Measurements from ENCODE around the gene TMEM45A.
"Not testable (repeated sequence)": the region's sequence is repeated elsewhere in the genome, so short reads cannot be mapped to it uniquely, and the experiment has no call there.

Gene TMEM45A

DNA sequence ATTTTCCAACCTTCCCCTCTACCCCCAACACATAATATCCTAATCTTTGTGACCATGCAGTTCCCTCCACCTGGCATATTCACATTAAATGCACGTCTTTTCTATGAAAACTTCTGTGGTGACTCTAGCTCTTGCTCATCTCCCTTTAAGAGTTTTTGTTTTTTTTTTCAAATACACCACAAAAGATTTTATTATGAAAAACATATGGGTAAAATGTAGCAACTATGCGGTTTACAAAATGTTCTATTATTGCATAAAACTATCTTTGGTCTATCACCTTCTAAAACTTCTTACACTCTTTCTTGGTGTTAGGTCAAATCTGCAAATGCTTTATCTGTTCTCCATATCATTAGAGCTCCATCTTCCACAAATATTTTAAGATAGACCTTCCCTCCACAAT lies 78.4 kb downstream of the TMEM45A start:
- H3K4me3 ChIP-seq (ENCODE audit: low read length) = no peak overlapping the region
- DNase-seq (ENCODE audit: low read depth) = no peak
- no peak for TF ChIP-seq CTCF (IDR thresholded peaks at IDR 0.05; ENCODE audit: insufficient read depth, low read depth, low read length, missing control alignments)

GRCh38 chr3:100574536-100574935 lies 82.1 kb downstream of the TMEM45A start:
- H3K4me3 ChIP-seq (ENCODE audit: low read length) = no peak overlapping the region
- no peak for TF ChIP-seq CTCF (IDR thresholded peaks at IDR 0.05; ENCODE audit: insufficient read depth, low read depth, low read length, missing control alignments)
- no peak for DNase-seq (ENCODE audit: low read depth)

DNA sequence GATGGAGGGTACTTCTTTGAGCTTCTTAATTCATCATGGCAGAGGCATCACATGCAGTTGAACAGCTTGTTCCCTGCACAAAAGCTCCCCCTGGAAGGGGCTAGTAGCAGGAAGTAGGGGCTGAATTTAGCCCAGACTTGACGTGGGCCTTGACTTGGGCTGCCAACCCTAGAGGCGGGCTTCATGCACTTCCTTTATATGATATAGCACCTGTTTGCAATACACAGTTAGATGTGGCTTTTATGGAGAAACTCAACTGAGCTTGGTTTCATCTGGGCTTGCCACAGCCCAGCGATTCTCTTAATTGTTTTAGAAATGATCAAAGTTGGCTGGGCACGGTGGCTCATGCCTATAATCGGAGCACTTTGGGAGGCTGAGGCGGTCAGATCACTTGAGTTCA lies 83.3 kb downstream of the TMEM45A start:
- no peak for TF ChIP-seq CTCF (IDR thresholded peaks at IDR 0.05; ENCODE audit: insufficient read depth, low read depth, low read length, missing control alignments)

GRCh38 chr3:100577382-100578008 lies 85.1 kb downstream of the TMEM45A start:
- TF ChIP-seq CTCF (IDR thresholded peaks at IDR 0.05; ENCODE audit: insufficient read depth, low read depth, low read length, missing control alignments) = no peak
- DNase-seq (ENCODE audit: low read depth) = no peak
- H3K4me3 ChIP-seq (ENCODE audit: low read length) = no peak overlapping the region

More for the DNA sequence above, 83.3 kb downstream of the TMEM45A start:
- no peak for DNase-seq (ENCODE audit: low read depth)
- no peak overlapping the region for H3K4me3 ChIP-seq (ENCODE audit: low read length)

DNA sequence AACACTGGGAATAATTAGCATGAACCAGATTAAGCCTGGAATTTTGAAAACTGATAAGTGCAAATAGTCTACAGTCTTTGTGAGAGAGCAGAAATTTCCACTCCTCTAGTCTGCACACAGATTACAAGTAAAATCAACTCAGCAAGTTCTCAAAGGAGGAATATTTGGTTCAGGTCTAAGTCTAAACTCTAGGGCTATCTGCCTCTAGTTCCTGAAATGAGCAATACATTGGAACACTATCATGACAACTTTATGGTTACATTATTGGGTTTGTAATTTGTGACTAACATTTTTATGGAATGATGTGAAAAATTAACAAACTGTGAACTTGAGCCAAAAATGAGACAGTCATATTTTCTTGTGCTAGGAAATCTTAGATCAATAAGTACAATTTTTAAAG lies 86.2 kb downstream of the TMEM45A start:
- H3K4me3 ChIP-seq (ENCODE audit: low read length) = no peak overlapping the region
- no peak for DNase-seq (ENCODE audit: low read depth)
- TF ChIP-seq CTCF (IDR thresholded peaks at IDR 0.05; ENCODE audit: insufficient read depth, low read depth, low read length, missing control alignments) = no peak

DNA sequence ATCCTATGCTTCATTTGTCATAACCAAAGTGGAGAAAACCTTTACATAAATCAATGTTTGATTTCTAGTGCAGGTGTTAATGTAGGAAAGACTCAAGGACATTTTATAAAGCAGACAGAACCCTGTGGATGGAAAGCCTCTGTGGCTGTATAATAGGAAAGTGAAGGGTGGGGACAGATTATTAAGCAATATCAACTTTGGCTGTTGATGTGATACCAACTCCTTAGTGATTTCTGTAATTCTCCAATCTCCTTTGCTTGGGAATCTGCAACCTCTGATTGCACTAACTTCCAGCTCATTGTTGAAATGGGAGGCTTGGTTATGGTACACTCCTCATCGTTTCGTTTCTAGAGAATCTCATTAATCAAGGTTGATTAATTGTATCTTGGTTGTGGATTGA lies 87.7 kb downstream of the TMEM45A start:
- no peak overlapping the region for H3K4me3 ChIP-seq (ENCODE audit: low read length)
- no peak for TF ChIP-seq CTCF (IDR thresholded peaks at IDR 0.05; ENCODE audit: insufficient read depth, low read depth, low read length, missing control alignments)
- DNase-seq (ENCODE audit: low read depth) = no peak

GRCh38 chr3:100581650-100582049 lies 89.2 kb downstream of the TMEM45A start:
- DNase-seq (ENCODE audit: low read depth) = no peak
- no peak overlapping the region for H3K4me3 ChIP-seq (ENCODE audit: low read length)
- TF ChIP-seq CTCF (IDR thresholded peaks at IDR 0.05; ENCODE audit: insufficient read depth, low read depth, low read length, missing control alignments) = no peak

DNA sequence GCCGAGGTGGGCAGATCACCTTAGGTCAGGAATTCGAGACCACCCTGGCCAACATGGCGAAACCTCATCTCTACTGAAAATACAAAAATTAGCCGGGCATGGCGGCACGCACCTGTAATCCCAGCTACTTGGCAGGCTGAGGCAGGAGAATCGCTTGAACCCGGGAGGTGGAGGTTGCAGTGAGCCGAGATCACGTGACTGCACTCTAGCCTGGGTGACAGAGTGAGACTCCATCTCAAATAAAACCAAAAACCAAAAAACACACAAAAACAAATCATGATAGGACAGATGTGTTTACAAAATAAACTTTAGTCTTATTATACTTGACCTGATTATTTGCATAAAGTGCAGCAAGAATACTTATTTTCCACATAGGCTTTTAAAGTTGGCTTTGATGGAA lies 89.7 kb downstream of the TMEM45A start:
- H3K4me3 ChIP-seq (ENCODE audit: low read length); DNase-seq (ENCODE audit: low read depth): not testable (repeated sequence)

Measured in epithelial cell of esophagus (primary cell).